Caco-2 (cell line): ENCODE results near the gene PRPF18. TPM values are rescaled to one million over a fixed set of nuclear protein-coding genes. Genes with fewer than 3 reads are reported as not detected.

ENCODE experiments used
- BruUV-seq: library from RNA; stranded (reverse); fragments of 400-500 nt; replicated peaks from 2 replicates; lab custom pipeline; 2021; lab: Mats Ljungman, UMichigan
- CTCF ChIA-PET: fragments of 300-600 bp; sonication (Branson Sonifier 250); formaldehyde crosslinking; loops from one replicate; lab custom pipeline; 2022; ENCODE audit warnings: antibody characterized with exemption; lab: Charles Lee
- POLR2A ChIA-PET: fragments of 300-600 bp; sonication (Branson Sonifier 250); formaldehyde crosslinking; loops from one replicate; lab custom pipeline; 2022; ENCODE audit warnings: antibody characterized with exemption; lab: Charles Lee
- DNase-seq, 2 experiments: peaks; one replicate each; pipeline versions ENCODE4 v3.0.0 to v3.0.0-alpha.2; 2020 to 2022
- H3K27me3 ChIP-seq: replicated peaks from 2 replicates; pipeline ENCODE4 v1.6.0; 2011; ENCODE audit warnings: low read length; ENCODE audit not compliant: control insufficient read depth, insufficient read depth
- H3K36me3 ChIP-seq: 2 replicates; pipeline ENCODE4 v1.5.1; 2011; ENCODE audit warnings: low read length; ENCODE audit not compliant: control insufficient read depth, insufficient read depth
- H3K4me1 ChIP-seq: fragments of 250-450 bp; sonication (Bioruptor Pico); 2 replicates; pipeline ENCODE4 v1.5.1; 2020; ENCODE audit warnings: mild to moderate bottlenecking
- H3K4me3 ChIP-seq: 2 replicates; pipeline ENCODE4 v1.5.1; 2011; ENCODE audit warnings: low read depth, mild to moderate bottlenecking, control low read depth, low read length
- H3K9me3 ChIP-seq: fragments of 250-450 bp; sonication (Bioruptor Pico); 2 replicates; pipeline ENCODE4 v1.5.1; 2020; ENCODE audit warnings: mild to moderate bottlenecking, moderate library complexity
- H3K27ac Mint-ChIP-seq: one replicate; pipeline ENCODE4 v1.8.0; 2022; ENCODE audit warnings: mixed read lengths; ENCODE audit not compliant: unreplicated experiment
- H3K27me3 Mint-ChIP-seq: one replicate; pipeline ENCODE4 v1.8.0; 2022; ENCODE audit warnings: mixed read lengths; ENCODE audit not compliant: insufficient read depth, unreplicated experiment
- H3K36me3 Mint-ChIP-seq: one replicate; pipeline ENCODE4 v1.8.0; 2022; ENCODE audit warnings: mild to moderate bottlenecking, mixed read lengths; ENCODE audit not compliant: insufficient read depth, unreplicated experiment
- H3K4me1 Mint-ChIP-seq: one replicate; pipeline ENCODE4 v1.8.0; 2022; ENCODE audit warnings: low read depth, mixed read lengths; ENCODE audit not compliant: unreplicated experiment
- H3K4me3 Mint-ChIP-seq: one replicate; pipeline ENCODE4 v1.8.0; 2022; ENCODE audit warnings: mild to moderate bottlenecking, moderate library complexity, mixed read lengths; ENCODE audit not compliant: unreplicated experiment
- H3K9me3 Mint-ChIP-seq: one replicate; pipeline ENCODE4 v1.8.0; 2022; ENCODE audit warnings: mixed read lengths; ENCODE audit not compliant: unreplicated experiment
- CTCF ChIP-seq, 2 experiments: fragments of 200-600 bp in 1 of 2; IDR thresholded peaks; 1 replicate in 1 of 2; 2 replicates in 1 of 2; pipeline versions ENCODE4 v1.5.1 to v1.8.0; 2011 to 2022; ENCODE audit warnings: antibody characterized with exemption in 1 of 2, control low read depth in 1 of 2, inconsistent platforms in 1 of 2, low read depth in 1 of 2, low read length in 1 of 2, mild to moderate bottlenecking in 1 of 2, moderate library complexity in 1 of 2; ENCODE audit not compliant: insufficient read depth in 1 of 2, severe bottlenecking in 1 of 2, unreplicated experiment in 1 of 2
- intact Hi-C: fragments of 100-400 bp; cut with micrococcal nuclease; formaldehyde crosslinking; loops from one replicate; pipeline ENCODE4 v1.10.0; 2022; ENCODE audit not compliant: unreplicated experiment
- total RNA-seq: library from RNA; stranded (reverse); gene quantifications from 2 replicates; pipeline ENCODE4 v1.2.3, GENCODE V29; 2022

The PRPF18 gene
- total RNA-seq, 1 experiment from 2014 or later = 31.0 TPM

- H3K4me1 Mint-ChIP-seq = no peaks in the 10 kb centered on the region
- ChIA-PET POLR2A (no interaction called here), CTCF (interaction anchor here (0.7 kb wide), 1 partner anchor 253 kb away, joined by 4 read pairs; no protein-coding TSS in a partner anchor)
- Histone ChIP-seq H3K27me3 (no peaks in the 10 kb centered on the region; the same call in 1 of the 2 replicates), H3K4me1 (no peaks in the 10 kb centered on the region), H3K4me3 (no peak overlapping the region), H3K9me3 (peaks cover 11% of the 10 kb centered on the region), H3K36me3 (no peaks in the 10 kb centered on the region)
- no peak for DNase-seq
- intact Hi-C loops = no loop called here
- TF ChIP-seq CTCF (IDR thresholded peaks at IDR 0.05; ENCODE audit: insufficient read depth in 1 of 2, low read depth in 1 of 2, low read length in 1 of 2, severe bottlenecking in 1 of 2, unreplicated experiment in 1 of 2) = no peak
- H3K4me3 Mint-ChIP-seq = no peak overlapping the region
- no peaks in the 10 kb centered on the region for H3K36me3 Mint-ChIP-seq
- H3K9me3 Mint-ChIP-seq = peaks cover 18% of the 10 kb centered on the region
- peaks cover 4% of the 10 kb centered on the region for H3K27me3 Mint-ChIP-seq
- no TSS peak for BruUV-seq
- H3K27ac Mint-ChIP-seq = no peak overlapping the region
Observed at GRCh38 chr10:13560597-13560996, 26.2 kb upstream of the PRPF18 start.

- TF ChIP-seq CTCF (IDR thresholded peaks at IDR 0.05; ENCODE audit: insufficient read depth in 1 of 2, low read depth in 1 of 2, low read length in 1 of 2, severe bottlenecking in 1 of 2, unreplicated experiment in 1 of 2) = no peak
- BruUV-seq = no TSS peak
- no peaks in the 10 kb centered on the region for H3K36me3 Mint-ChIP-seq
- Histone ChIP-seq H3K4me3 (no peak overlapping the region), H3K36me3 (no peaks in the 10 kb centered on the region), H3K4me1 (no peaks in the 10 kb centered on the region), H3K27me3 (no peaks in the 10 kb centered on the region; the same call in 1 of the 2 replicates), H3K9me3 (peaks cover 7% of the 10 kb centered on the region)
- no peaks in the 10 kb centered on the region for H3K4me1 Mint-ChIP-seq
- no peak overlapping the region for H3K4me3 Mint-ChIP-seq
- CTCF ChIA-PET = no interaction called here
- intact Hi-C loops = no loop called here
- peaks cover 4% of the 10 kb centered on the region for H3K27me3 Mint-ChIP-seq
- H3K9me3 Mint-ChIP-seq = peaks cover 21% of the 10 kb centered on the region
- DNase-seq = no peak
- no peak overlapping the region for H3K27ac Mint-ChIP-seq
- POLR2A ChIA-PET = no interaction called here
Observed at GRCh38 chr10:13563481-13564445, 23.0 kb upstream of the PRPF18 start.

GRCh38 chr10:13564576-13564975, 22.2 kb upstream of the PRPF18 start:
- no peak overlapping the region for H3K4me3 ChIP-seq
- no peak overlapping the region for H3K27ac Mint-ChIP-seq
- CTCF ChIA-PET = no interaction called here
- POLR2A ChIA-PET = no interaction called here
- H3K36me3 Mint-ChIP-seq = no peaks in the 10 kb centered on the region
- no peak for DNase-seq
- intact Hi-C loops = no loop called here
- BruUV-seq = no TSS peak
- H3K4me1 ChIP-seq = no peaks in the 10 kb centered on the region
- H3K9me3 ChIP-seq = peaks cover 7% of the 10 kb centered on the region
- no peaks in the 10 kb centered on the region for H3K4me1 Mint-ChIP-seq
- H3K27me3 Mint-ChIP-seq = peaks cover 4% of the 10 kb centered on the region
- H3K27me3 ChIP-seq = no peaks in the 10 kb centered on the region; the same call in 1 of the 2 replicates
- no peak for TF ChIP-seq CTCF (IDR thresholded peaks at IDR 0.05; ENCODE audit: insufficient read depth in 1 of 2, low read depth in 1 of 2, low read length in 1 of 2, severe bottlenecking in 1 of 2, unreplicated experiment in 1 of 2)
- H3K36me3 ChIP-seq = no peaks in the 10 kb centered on the region
- peaks cover 21% of the 10 kb centered on the region for H3K9me3 Mint-ChIP-seq
- no peak overlapping the region for H3K4me3 Mint-ChIP-seq
